SK-N-SH treated with all-trans-retinoic acid at 6 μM for 48 hours (cell line): ENCODE results near the gene RAB3A.

ENCODE experiments used
- ATAC-seq: fragments of 200-7000 bp; cut with Tn5 transposase; 3 replicates; pipeline ENCODE4 v1.9.1; 2020; ENCODE audit warnings: mild to moderate bottlenecking, moderate library complexity
- ARNTL ChIP-seq: fragments of 450-650 bp; formaldehyde crosslinking; IDR thresholded peaks from 2 replicates; pipeline ENCODE4 v1.5.0; 2020; ENCODE audit warnings: low read depth, mild to moderate bottlenecking, moderate library complexity, borderline replicate concordance
- BACH2 ChIP-seq: fragments of 250-450 bp; sonication (Bioruptor Pico); IDR thresholded peaks from 2 replicates; pipeline ENCODE4 v1.9.0; 2021; ENCODE audit warnings: mild to moderate bottlenecking, borderline replicate concordance
- CSDC2 ChIP-seq: fragments of 250-450 bp; sonication (Bioruptor Pico); IDR thresholded peaks from 2 replicates; pipeline ENCODE4 v1.5.0; 2020; ENCODE audit warnings: mild to moderate bottlenecking, moderate library complexity
- ESRRG ChIP-seq: fragments of 250-450 bp; sonication (Bioruptor Pico); IDR thresholded peaks from 2 replicates; pipeline ENCODE4 v1.6.1; 2021; ENCODE audit warnings: mild to moderate bottlenecking
- GLIS3 ChIP-seq: fragments of 250-450 bp; sonication (Bioruptor Pico); IDR thresholded peaks from 2 replicates; pipeline ENCODE4 v1.5.0; 2020; ENCODE audit warnings: mild to moderate bottlenecking, moderate library complexity
- ISL1 ChIP-seq: fragments of 250-450 bp; sonication (Bioruptor Pico); IDR thresholded peaks from 2 replicates; pipeline ENCODE4 v2.1.2; 2022; ENCODE audit warnings: mild to moderate bottlenecking, moderate library complexity
- OSR1 ChIP-seq: fragments of 250-450 bp; sonication (Bioruptor Pico); IDR thresholded peaks from 2 replicates; pipeline ENCODE4 v1.8.0; 2022; ENCODE audit warnings: moderate library complexity, mild to moderate bottlenecking, inconsistent platforms
- PPARA ChIP-seq: fragments of 250-450 bp; sonication (Bioruptor Pico); IDR thresholded peaks from 2 replicates; pipeline ENCODE4 v1.5.0; 2020; ENCODE audit warnings: mild to moderate bottlenecking, borderline replicate concordance
- RARB ChIP-seq: fragments of 250-450 bp; sonication (Bioruptor Pico); IDR thresholded peaks from 2 replicates; pipeline ENCODE4 v1.8.0; 2021; ENCODE audit warnings: mild to moderate bottlenecking, moderate library complexity
- SNAI2 ChIP-seq: fragments of 250-450 bp; sonication (Bioruptor Pico); IDR thresholded peaks from 2 replicates; pipeline ENCODE4 v1.5.0; 2020; ENCODE audit warnings: mild to moderate bottlenecking, moderate library complexity
- TCF4 ChIP-seq: fragments of 250-450 bp; sonication (Bioruptor Pico); IDR thresholded peaks from 2 replicates; pipeline ENCODE4 v1.8.0; 2021; ENCODE audit warnings: mild to moderate bottlenecking, moderate library complexity, borderline replicate concordance
- TOX ChIP-seq: fragments of 250-450 bp; sonication (Bioruptor Pico); IDR thresholded peaks from 2 replicates; pipeline ENCODE4 v1.8.0; 2021; ENCODE audit warnings: mild to moderate bottlenecking, moderate library complexity, borderline replicate concordance
- TSHZ2 ChIP-seq: fragments of 250-450 bp; sonication (Bioruptor Pico); IDR thresholded peaks from 2 replicates; pipeline ENCODE4 v1.5.0; 2020; ENCODE audit warnings: mild to moderate bottlenecking, moderate library complexity
- ZC3H10 ChIP-seq: fragments of 250-450 bp; sonication (Bioruptor Pico); IDR thresholded peaks from 2 replicates; pipeline ENCODE4 v1.5.1; 2021; ENCODE audit warnings: mild to moderate bottlenecking, moderate library complexity
- ZFP3 ChIP-seq: fragments of 250-450 bp; sonication (Bioruptor Pico); IDR thresholded peaks from 2 replicates; pipeline ENCODE4 v1.5.0; 2020; ENCODE audit warnings: mild to moderate bottlenecking, moderate library complexity
- ZFP30 ChIP-seq: fragments of 450-650 bp; formaldehyde crosslinking; IDR thresholded peaks from 2 replicates; pipeline ENCODE4 v1.5.0; 2022; ENCODE audit warnings: mild to moderate bottlenecking, moderate library complexity
- ZNF565 ChIP-seq: fragments of 450-650 bp; formaldehyde crosslinking; conservative IDR thresholded peaks from 2 replicates; pipeline ENCODE4 v1.5.0; 2020; ENCODE audit warnings: low read depth, mild to moderate bottlenecking, moderate library complexity
- ZNF70 ChIP-seq: fragments of 450-650 bp; formaldehyde crosslinking; IDR thresholded peaks from 2 replicates; pipeline ENCODE4 v1.5.0; 2020; ENCODE audit warnings: mild to moderate bottlenecking, moderate library complexity
- ZNF8 ChIP-seq: fragments of 450-650 bp; formaldehyde crosslinking; IDR thresholded peaks from 2 replicates; pipeline ENCODE4 v1.5.0; 2020; ENCODE audit warnings: mild to moderate bottlenecking, moderate library complexity
- TF ChIP-seq, protein P1 (sequence below): fragments of 250-450 bp; sonication (Bioruptor Pico); IDR thresholded peaks from 2 replicates; pipeline ENCODE4 v1.8.0; 2021; ENCODE audit warnings: low read depth, mild to moderate bottlenecking, moderate library complexity, borderline replicate concordance
- TF ChIP-seq, protein P2 (sequence below): fragments of 250-450 bp; sonication (Bioruptor Pico); IDR thresholded peaks from 2 replicates; pipeline ENCODE4 v1.8.0; 2020; ENCODE audit warnings: mild to moderate bottlenecking, moderate library complexity, borderline replicate concordance
- TF ChIP-seq, protein P3 (sequence below): fragments of 250-450 bp; sonication (Bioruptor Pico); IDR thresholded peaks from 2 replicates; pipeline ENCODE4 v1.5.1; 2020; ENCODE audit warnings: low read depth, mild to moderate bottlenecking, moderate library complexity
- TF ChIP-seq, protein P4 (sequence below): fragments of 250-450 bp; sonication (Bioruptor Pico); IDR thresholded peaks from 2 replicates; pipeline ENCODE4 v1.5.1; 2021; ENCODE audit warnings: mild to moderate bottlenecking, moderate library complexity

RAB3A gene

DNA sequence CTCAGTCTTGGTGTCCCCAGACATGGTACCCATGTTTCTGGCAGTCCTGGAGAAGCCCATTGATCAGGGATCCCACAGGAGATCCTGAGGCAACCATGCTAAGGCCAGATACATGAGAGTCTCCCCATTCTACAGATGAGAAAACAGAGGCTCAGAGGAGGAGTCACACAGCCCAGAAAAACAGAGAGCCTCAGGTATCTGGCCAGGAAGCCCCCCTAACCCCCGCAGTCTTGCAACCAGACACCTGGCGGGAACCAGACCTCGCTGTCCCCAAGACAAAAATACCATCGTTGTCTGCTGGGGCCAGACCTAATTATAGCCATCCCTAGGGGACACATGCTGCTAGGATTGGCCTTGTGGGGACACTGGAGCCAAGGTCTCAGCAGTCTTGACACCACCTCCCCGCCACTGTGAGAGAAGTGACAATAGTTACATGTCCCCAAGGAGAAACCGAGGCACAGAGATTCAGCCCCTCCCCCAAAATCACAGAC, 24.0 kb upstream of the RAB3A start:
- ATAC-seq = no peak
- TF ChIP-seq, protein P1, sequence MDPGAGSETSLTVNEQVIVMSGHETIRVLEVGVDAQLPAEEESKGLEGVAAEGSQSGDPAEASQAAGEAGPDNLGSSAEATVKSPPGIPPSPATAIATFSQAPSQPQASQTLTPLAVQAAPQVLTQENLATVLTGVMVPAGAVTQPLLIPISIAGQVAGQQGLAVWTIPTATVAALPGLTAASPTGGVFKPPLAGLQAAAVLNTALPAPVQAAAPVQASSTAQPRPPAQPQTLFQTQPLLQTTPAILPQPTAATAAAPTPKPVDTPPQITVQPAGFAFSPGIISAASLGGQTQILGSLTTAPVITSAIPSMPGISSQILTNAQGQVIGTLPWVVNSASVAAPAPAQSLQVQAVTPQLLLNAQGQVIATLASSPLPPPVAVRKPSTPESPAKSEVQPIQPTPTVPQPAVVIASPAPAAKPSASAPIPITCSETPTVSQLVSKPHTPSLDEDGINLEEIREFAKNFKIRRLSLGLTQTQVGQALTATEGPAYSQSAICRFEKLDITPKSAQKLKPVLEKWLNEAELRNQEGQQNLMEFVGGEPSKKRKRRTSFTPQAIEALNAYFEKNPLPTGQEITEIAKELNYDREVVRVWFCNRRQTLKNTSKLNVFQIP (CRISPR knock-in tag) = no peak

DNA sequence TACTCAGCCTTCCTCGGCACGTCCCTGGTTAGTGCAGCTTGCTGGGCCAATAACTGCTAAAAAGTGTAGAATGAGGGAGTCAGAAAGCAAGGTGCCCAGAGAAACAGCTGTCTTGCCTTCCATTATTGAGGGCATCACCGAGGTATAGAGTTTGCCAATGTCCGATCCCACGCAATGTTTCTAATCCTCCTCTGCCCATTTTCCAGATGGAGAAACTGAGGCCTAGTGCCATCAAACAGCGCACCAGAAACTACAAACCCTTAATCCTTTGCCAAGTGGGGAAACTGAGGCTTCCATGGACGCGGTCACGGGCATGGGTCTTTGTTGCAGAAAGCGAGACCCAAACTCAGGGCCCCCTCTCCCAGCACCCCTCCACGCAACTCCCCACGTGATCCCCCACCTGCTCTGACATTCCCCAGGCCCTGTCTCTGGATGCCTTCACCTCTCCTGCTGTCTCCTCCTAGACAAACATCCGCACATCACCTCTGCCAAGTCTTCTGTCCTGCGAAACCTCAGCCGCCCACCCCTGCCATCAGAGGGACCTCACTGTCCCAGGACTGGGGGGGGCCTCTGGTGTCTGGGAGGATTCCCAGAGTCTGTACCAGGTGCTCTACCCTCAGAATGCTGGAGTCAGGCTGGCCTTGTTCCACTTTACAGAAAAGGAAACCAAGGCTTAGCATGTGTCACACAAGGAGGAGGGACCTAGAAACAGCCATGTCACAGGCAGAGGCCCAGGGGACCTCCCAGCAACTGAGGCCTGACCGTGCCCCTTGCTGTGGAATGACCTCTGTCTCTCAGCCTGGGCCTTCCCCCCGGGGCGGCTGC, 23.3 kb upstream of the RAB3A start:
- no peak for TF ChIP-seq OSR1 (CRISPR knock-in tag)
- ATAC-seq = no peak

DNA sequence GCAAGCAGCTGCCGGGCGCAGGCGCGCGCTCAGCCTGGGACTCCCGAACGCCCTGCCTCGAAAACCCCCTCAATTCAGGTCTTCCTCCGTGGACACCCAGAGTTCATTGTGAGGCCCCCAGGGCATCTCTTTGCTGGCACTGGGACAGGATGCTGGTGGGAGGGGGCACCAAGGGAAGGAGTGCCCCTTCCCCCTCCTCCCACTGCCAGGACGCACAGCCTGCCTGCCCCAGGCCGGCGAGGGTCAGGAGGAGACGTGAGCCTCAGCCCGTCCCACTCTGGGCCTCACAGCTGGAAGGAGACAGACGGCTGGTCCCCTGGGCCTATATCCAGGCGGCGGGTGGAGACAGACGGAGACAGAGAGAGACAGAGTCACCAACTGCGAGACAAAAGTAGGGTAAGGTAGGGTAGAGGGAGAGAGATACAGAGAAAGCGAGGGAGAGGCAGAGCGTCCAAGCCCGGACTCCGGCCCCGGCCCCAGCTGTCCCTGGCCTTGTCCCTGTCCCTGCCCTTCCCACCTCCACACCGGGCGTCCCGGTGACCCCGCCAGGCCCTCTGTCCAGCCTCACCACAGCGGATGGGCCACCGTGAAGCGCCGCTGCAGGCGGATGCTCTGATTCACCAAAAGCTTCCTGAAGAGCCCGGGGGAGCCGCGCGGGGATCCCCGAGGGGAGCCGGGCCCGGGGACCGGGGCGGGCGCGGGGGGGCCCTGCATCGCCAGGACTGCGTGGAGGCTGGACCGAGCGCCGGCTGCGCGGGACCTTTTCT, 22.0 kb upstream of the RAB3A start, which contains the start of gene PDE4C:
Gene PDE4C, minus strand, starts transcription at position 737 of the 767 bp plus-strand sequence. Its CDS starts 23 bp downstream, at position 714.
- no peak for ATAC-seq
- TF ChIP-seq ESRRG (CRISPR knock-in tag) (no peak), PPARA (no peak), TOX (no peak), ZNF8 (CRISPR knock-in tag) (no peak), RARB (no peak), CSDC2 (CRISPR knock-in tag) (no peak), ZC3H10 (CRISPR knock-in tag) (no peak), ZNF565 (CRISPR knock-in tag) (no peak), ARNTL (CRISPR knock-in tag) (no peak), TCF4 (CRISPR knock-in tag) (no peak), ZFP30 (CRISPR knock-in tag) (no peak), GLIS3 (no peak), SNAI2 (CRISPR knock-in tag) (no peak)
- TF ChIP-seq, protein P2, sequence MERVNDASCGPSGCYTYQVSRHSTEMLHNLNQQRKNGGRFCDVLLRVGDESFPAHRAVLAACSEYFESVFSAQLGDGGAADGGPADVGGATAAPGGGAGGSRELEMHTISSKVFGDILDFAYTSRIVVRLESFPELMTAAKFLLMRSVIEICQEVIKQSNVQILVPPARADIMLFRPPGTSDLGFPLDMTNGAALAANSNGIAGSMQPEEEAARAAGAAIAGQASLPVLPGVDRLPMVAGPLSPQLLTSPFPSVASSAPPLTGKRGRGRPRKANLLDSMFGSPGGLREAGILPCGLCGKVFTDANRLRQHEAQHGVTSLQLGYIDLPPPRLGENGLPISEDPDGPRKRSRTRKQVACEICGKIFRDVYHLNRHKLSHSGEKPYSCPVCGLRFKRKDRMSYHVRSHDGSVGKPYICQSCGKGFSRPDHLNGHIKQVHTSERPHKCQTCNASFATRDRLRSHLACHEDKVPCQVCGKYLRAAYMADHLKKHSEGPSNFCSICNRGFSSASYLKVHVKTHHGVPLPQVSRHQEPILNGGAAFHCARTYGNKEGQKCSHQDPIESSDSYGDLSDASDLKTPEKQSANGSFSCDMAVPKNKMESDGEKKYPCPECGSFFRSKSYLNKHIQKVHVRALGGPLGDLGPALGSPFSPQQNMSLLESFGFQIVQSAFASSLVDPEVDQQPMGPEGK (CRISPR knock-in tag) = no peak
- TF ChIP-seq, protein P1 (CRISPR knock-in tag) = no peak
- TF ChIP-seq, protein P3, sequence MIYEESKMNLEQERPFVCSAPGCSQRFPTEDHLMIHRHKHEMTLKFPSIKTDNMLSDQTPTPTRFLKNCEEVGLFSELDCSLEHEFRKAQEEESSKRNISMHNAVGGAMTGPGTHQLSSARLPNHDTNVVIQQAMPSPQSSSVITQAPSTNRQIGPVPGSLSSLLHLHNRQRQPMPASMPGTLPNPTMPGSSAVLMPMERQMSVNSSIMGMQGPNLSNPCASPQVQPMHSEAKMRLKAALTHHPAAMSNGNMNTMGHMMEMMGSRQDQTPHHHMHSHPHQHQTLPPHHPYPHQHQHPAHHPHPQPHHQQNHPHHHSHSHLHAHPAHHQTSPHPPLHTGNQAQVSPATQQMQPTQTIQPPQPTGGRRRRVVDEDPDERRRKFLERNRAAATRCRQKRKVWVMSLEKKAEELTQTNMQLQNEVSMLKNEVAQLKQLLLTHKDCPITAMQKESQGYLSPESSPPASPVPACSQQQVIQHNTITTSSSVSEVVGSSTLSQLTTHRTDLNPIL (CRISPR knock-in tag) = no peak

GRCh38 chr19:18225355-18225701, 21.5 kb upstream of the RAB3A start:
- ATAC-seq = no peak
- TF ChIP-seq TOX (no peak), TCF4 (CRISPR knock-in tag) (no peak), ZFP3 (no peak), ZNF70 (no peak), ZNF565 (CRISPR knock-in tag) (no peak), PPARA (no peak), CSDC2 (CRISPR knock-in tag) (no peak), BACH2 (no peak), TSHZ2 (CRISPR knock-in tag) (no peak), ZFP30 (CRISPR knock-in tag) (no peak), ESRRG (CRISPR knock-in tag) (no peak), ISL1 (CRISPR knock-in tag) (no peak), OSR1 (CRISPR knock-in tag) (no peak), SNAI2 (CRISPR knock-in tag) (no peak)
- TF ChIP-seq, protein P4, sequence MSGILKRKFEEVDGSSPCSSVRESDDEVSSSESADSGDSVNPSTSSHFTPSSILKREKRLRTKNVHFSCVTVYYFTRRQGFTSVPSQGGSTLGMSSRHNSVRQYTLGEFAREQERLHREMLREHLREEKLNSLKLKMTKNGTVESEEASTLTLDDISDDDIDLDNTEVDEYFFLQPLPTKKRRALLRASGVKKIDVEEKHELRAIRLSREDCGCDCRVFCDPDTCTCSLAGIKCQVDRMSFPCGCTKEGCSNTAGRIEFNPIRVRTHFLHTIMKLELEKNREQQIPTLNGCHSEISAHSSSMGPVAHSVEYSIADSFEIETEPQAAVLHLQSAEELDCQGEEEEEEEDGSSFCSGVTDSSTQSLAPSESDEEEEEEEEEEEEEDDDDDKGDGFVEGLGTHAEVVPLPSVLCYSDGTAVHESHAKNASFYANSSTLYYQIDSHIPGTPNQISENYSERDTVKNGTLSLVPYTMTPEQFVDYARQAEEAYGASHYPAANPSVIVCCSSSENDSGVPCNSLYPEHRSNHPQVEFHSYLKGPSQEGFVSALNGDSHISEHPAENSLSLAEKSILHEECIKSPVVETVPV = no peak
